ENCODE data around the gene ACBD4. TPM values are rescaled to one million over a fixed set of nuclear protein-coding genes. Genes with fewer than 3 reads are reported as not detected.

ACBD4 gene
- total and polyA plus RNA-seq, 10 of the 15 experiments (the other 5 are each of a cell fraction or from before 2014, with no cell fraction given) = 0.20 to 13.8 (median 6.9) TPM

- TF ChIP-seq NFYA (IDR thresholded peaks at IDR 0.05; ENCODE audit: borderline replicate concordance, low read depth, low read length) (peak; percentile 82), SUZ12 (IDR thresholded peaks at IDR 0.05; ENCODE audit: unreplicated experiment) (no peak), LARP7 (IDR thresholded peaks at IDR 0.05) (peak; percentile 49; the same call in 1 of the 2 replicates), CBX3 (IDR thresholded peaks at IDR 0.05; ENCODE audit: borderline replicate concordance, low read depth) (no peak), NFXL1 (IDR thresholded peaks at IDR 0.05; ENCODE audit: borderline replicate concordance) (no peak), SKIL (IDR thresholded peaks at IDR 0.05; ENCODE audit: low read depth, poor library complexity, severe bottlenecking) (peak; percentile 76), ZBTB4 (CRISPR knock-in tag; IDR thresholded peaks at IDR 0.05) (no peak), RBBP5 (conservative IDR thresholded peaks at IDR 0.05) (no peak)
Observed at GRCh38 chr17:45135192-45135977, at the start of gene ACBD4 (continued).

Data from GM12878 (cell line).